Measurements from ENCODE around the gene DNAJC6. TPM values are rescaled to one million over a fixed set of nuclear protein-coding genes. Genes with fewer than 3 reads are reported as not detected.

DNAJC6 gene
- total RNA-seq, 1 experiment from 2014 or later: 6.2 TPM

DNA sequence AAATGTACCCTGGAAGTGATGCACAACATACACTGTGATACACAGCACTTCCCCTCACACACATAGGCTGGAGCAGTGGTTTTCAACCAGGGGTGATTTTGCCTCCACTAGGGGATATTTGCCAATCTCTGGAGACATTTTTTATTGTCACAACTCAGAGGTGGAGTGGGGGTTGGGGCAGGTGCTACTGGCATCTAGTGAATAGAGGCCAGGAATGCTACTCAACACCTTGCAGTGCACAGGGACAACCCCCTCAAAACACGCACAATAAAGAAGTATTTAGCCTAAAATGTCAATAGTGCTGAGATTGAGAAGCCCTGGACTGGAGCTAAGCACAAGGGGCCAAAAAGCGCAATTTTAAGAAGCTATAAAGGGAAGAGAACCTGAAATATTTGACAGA is 54.1 kb downstream of the DNAJC6 start:
- Mint-ChIP-seq H3K36me3 (ENCODE audit: insufficient read depth, unreplicated experiment) (no peaks in the 10 kb centered on the region), H3K27ac (ENCODE audit: unreplicated experiment) (no peak overlapping the region), H3K27me3 (ENCODE audit: insufficient read depth, unreplicated experiment) (no peaks in the 10 kb centered on the region), H3K9me3 (ENCODE audit: unreplicated experiment) (no peaks in the 10 kb centered on the region), H3K4me1 (ENCODE audit: low read depth, unreplicated experiment) (peaks cover 16% of the 10 kb centered on the region), H3K4me3 (ENCODE audit: unreplicated experiment) (no peak overlapping the region)
- Histone ChIP-seq H3K9me3 (no peaks in the 10 kb centered on the region), H3K4me3 (ENCODE audit: low read depth, low read length) (no peak overlapping the region), H3K4me1 (no peaks in the 10 kb centered on the region), H3K36me3 (ENCODE audit: control insufficient read depth, insufficient read depth, low read length) (no peaks in the 10 kb centered on the region), H3K27me3 (replicated peaks; ENCODE audit: control insufficient read depth, insufficient read depth, low read length) (no peaks in the 10 kb centered on the region)
- TF ChIP-seq, protein P1, sequence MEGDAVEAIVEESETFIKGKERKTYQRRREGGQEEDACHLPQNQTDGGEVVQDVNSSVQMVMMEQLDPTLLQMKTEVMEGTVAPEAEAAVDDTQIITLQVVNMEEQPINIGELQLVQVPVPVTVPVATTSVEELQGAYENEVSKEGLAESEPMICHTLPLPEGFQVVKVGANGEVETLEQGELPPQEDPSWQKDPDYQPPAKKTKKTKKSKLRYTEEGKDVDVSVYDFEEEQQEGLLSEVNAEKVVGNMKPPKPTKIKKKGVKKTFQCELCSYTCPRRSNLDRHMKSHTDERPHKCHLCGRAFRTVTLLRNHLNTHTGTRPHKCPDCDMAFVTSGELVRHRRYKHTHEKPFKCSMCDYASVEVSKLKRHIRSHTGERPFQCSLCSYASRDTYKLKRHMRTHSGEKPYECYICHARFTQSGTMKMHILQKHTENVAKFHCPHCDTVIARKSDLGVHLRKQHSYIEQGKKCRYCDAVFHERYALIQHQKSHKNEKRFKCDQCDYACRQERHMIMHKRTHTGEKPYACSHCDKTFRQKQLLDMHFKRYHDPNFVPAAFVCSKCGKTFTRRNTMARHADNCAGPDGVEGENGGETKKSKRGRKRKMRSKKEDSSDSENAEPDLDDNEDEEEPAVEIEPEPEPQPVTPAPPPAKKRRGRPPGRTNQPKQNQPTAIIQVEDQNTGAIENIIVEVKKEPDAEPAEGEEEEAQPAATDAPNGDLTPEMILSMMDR (IDR thresholded peaks at IDR 0.05; ENCODE audit: insufficient read depth in 1 of 2, low read depth in 1 of 2, low read length in 1 of 2, severe bottlenecking in 1 of 2, unreplicated experiment in 1 of 2): no peak
- intact Hi-C loops (cut with micrococcal nuclease; ENCODE audit: unreplicated experiment): no loop called here
- ChIA-PET POLR2A (no interaction called here), CTCF (no interaction called here)
- DNase-seq: no peak
- no TSS peak for BruUV-seq (replicated peaks)

DNA sequence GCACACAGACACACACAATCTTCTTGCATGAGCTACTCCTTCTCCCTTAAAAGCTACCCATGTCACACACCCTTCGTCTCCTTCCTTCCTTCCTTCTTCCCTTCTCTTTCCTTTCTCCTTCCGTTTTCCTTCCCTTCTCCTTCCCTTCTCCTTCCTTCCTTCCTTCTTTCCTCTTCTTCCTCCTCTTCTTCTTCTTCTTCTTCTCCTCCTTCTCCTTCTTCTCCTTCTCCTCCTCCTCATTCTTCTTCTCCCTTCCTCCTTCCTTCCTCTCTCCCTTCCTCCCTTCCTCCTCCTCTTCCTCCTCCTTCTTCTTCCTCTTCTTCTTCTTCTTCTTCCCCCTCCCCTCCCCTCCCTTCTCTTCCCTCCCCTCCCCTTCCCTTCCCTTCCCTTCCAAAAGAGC is 59.1 kb downstream of the DNAJC6 start:
- POLR2A ChIA-PET: no interaction called here
- no peaks in the 10 kb centered on the region for H3K4me1 ChIP-seq
- no TSS peak for BruUV-seq (replicated peaks)
- Mint-ChIP-seq H3K4me3 (ENCODE audit: unreplicated experiment) (no peak overlapping the region), H3K36me3 (ENCODE audit: insufficient read depth, unreplicated experiment) (no peaks in the 10 kb centered on the region), H3K27ac (ENCODE audit: unreplicated experiment) (no peak overlapping the region), H3K9me3 (ENCODE audit: unreplicated experiment) (no peaks in the 10 kb centered on the region), H3K27me3 (ENCODE audit: insufficient read depth, unreplicated experiment) (no peaks in the 10 kb centered on the region), H3K4me1 (ENCODE audit: low read depth, unreplicated experiment) (peaks cover under 1% of the 10 kb centered on the region)
- H3K9me3 ChIP-seq: no peaks in the 10 kb centered on the region
- CTCF ChIA-PET: no interaction called here
- no peak overlapping the region for H3K4me3 ChIP-seq (ENCODE audit: low read depth, low read length)
- no peak for DNase-seq
- TF ChIP-seq, protein P1 (IDR thresholded peaks at IDR 0.05; ENCODE audit: insufficient read depth in 1 of 2, low read depth in 1 of 2, low read length in 1 of 2, severe bottlenecking in 1 of 2, unreplicated experiment in 1 of 2): no peak
- no peaks in the 10 kb centered on the region for H3K27me3 ChIP-seq (replicated peaks; ENCODE audit: control insufficient read depth, insufficient read depth, low read length)
- H3K36me3 ChIP-seq (ENCODE audit: control insufficient read depth, insufficient read depth, low read length): no peaks in the 10 kb centered on the region
- intact Hi-C loops (cut with micrococcal nuclease; ENCODE audit: unreplicated experiment): no loop called here

DNA sequence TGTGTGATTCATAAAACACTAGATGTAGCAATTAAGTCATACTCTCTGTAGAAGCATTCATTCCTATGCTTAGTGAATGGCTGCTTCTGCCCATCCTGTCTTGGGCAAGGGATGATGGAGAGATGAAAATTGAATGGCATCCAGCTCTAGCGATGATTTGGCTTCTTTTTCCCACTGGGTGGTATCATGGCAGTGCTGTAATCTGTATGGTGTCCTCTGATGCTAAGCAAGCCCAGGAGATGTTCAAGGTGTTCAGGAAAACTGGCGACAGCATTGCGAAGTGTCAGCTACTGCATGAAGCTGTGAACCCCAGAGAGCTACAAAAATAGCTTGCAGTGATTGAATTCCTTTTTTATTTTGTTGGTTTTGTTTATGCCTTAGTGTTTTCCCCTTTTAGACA is 62.2 kb downstream of the DNAJC6 start:
- Histone ChIP-seq H3K36me3 (ENCODE audit: control insufficient read depth, insufficient read depth, low read length) (no peaks in the 10 kb centered on the region), H3K4me1 (no peaks in the 10 kb centered on the region), H3K27me3 (replicated peaks; ENCODE audit: control insufficient read depth, insufficient read depth, low read length) (no peaks in the 10 kb centered on the region), H3K4me3 (ENCODE audit: low read depth, low read length) (no peak overlapping the region), H3K9me3 (no peaks in the 10 kb centered on the region)
- ChIA-PET POLR2A (no interaction called here), CTCF (no interaction called here)
- no peak for DNase-seq
- Mint-ChIP-seq H3K9me3 (ENCODE audit: unreplicated experiment) (no peaks in the 10 kb centered on the region), H3K36me3 (ENCODE audit: insufficient read depth, unreplicated experiment) (no peaks in the 10 kb centered on the region), H3K27ac (ENCODE audit: unreplicated experiment) (no peak overlapping the region), H3K4me1 (ENCODE audit: low read depth, unreplicated experiment) (no peaks in the 10 kb centered on the region), H3K27me3 (ENCODE audit: insufficient read depth, unreplicated experiment) (no peaks in the 10 kb centered on the region), H3K4me3 (ENCODE audit: unreplicated experiment) (no peak overlapping the region)
- intact Hi-C loops (cut with micrococcal nuclease; ENCODE audit: unreplicated experiment): no loop called here
- TF ChIP-seq, protein P1 (IDR thresholded peaks at IDR 0.05; ENCODE audit: insufficient read depth in 1 of 2, low read depth in 1 of 2, low read length in 1 of 2, severe bottlenecking in 1 of 2, unreplicated experiment in 1 of 2): no peak
- BruUV-seq (replicated peaks): no TSS peak

Data from Caco-2 (cell line).